ENCODE measurements around the gene CD96.
A peak's percentile ranks its signal among the peaks of the same experiment; 100 is the strongest.
"Not testable (repeated sequence)": the region's sequence is repeated elsewhere in the genome, so short reads cannot be mapped to it uniquely, and the experiment has no call there.

Gene CD96

GRCh38 chr3:111541911-111542483 is at the start of gene CD96:
TSS of gene CD96 (plus strand) at chr3:111542197. CDS start at chr3:111542249, 52 bp downstream.
- DNase-seq = no peak

DNA sequence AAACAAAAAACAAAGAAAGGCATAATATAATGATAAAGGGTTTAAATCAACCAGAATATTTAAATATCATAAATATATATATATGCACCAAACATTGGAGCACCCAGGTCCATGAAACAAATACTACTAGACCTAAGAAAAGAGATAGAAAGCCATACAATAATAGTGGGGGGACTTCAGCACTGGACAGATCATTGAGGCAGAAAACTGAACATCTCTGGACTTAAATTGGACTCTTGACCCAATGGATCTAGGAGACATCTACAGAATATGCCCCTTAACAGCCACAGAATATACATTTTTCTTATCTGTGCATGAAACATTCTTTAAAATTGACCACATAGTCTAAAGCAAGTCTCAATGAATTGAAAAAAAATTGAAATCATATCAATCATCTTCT is 48.7 kb upstream of the CD96 start:
- DNase-seq = no peak

DNA sequence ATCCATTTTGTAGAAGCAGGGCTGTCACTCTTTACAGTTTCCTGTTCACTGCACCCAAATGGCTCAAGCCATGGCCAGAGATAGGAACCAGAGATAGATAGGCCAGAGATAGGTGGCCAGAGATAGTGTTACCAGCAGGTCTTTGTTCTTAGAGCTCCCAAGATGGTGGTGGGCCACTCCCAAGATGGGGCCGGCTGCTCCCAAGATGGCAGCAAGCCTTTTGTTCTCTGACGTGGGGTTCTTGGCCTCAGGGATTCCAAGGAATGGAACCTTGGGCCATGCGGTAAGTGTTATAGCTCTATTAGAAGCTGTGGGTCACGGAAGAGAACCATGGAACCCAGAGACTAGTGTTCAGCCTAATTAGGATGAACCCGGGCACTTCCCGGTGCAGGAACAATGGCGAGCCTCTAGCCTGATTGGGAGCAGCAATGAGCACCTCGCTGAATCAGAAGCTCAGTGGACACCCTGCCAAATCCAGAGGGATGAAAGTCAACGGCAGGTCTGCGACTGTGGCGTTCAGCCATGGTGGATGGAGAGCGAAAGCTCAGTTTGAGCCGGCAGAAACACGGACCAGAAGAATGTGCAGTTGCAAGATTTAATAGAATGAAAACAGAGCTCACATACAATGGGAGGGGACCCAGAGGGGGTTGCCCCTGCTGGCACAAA is 45.0 kb upstream of the CD96 start:
- DNase-seq = no peak

DNA sequence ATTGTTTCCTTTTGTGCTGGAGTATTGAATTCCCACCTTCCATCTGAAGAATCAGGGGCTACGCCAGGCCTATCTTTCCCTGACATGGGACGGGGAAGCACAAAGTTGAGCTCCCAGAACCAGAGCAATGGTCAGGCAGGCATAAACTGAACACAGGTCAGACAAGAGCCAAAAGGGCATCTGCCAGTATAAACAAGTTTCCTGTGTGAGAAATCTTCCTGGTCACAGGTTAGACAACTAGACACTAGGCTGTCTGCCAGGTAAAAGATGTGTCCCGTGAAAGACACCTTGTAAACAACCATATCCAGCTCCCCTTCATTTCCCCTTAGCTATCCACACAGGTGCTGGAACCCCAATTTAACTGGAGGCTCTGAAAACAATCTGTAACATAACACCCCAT is 44.0 kb upstream of the CD96 start:
- DNase-seq = no peak

GRCh38 chr3:111506435-111506834 is 35.6 kb upstream of the CD96 start:
- DNase-seq = no peak

GRCh38 chr3:111509308-111509707 is 32.7 kb upstream of the CD96 start:
- DNase-seq = no peak

- no peak for DNase-seq
Observed at GRCh38 chr3:111517801-111518200, 24.2 kb upstream of the CD96 start.

- no peak for DNase-seq
Observed at GRCh38 chr3:111519178-111519855, 22.7 kb upstream of the CD96 start.

- no peak for DNase-seq
Observed at GRCh38 chr3:111521891-111522290, 20.1 kb upstream of the CD96 start.

GRCh38 chr3:111524486-111524885 is 17.5 kb upstream of the CD96 start:
- not testable (repeated sequence) for DNase-seq

DNA sequence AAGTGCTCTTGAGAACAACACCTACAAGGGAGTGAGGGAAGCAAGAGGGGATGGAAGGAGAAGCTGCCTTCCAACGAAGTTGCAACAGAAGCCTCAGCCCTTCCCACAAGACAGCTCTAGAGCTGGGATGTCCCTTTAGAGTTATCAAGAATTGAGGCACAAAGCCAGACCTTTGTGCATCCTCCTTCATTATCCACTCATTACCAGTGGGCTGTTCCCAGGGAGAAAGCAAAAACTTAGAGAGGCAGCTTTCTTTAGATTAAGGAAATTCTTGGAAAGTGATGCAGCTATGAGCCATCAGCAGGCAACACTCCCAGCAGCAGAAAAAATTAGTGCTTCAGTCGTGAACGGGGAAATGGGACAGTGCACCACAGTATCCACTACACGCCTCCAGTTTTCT is 10.6 kb upstream of the CD96 start:
- DNase-seq = no peak

DNA sequence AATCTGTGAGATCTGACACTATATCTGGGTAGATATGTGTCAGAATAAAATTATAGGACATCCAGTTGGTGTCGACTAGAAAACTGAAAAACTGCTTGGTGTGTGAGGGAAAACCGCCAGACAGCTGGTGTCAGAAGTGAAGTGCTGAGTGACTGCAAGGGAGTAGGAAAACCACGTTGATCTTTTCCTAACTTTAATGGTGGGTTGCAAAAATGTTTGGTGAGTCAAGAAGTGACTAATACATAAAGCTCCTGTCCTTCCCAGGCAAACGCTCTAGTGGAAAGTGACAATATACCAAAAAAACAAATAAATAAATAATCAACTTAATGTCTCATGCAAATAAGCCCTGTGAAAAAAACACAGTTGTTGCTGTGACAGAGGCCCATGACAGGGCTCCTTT is 7.3 kb upstream of the CD96 start:
- DNase-seq = no peak

GRCh38 chr3:111538111-111538510 is 3.9 kb upstream of the CD96 start:
- DNase-seq = no peak

GRCh38 chr3:111538681-111539083 is 3.3 kb upstream of the CD96 start:
- no peak for DNase-seq

DNA sequence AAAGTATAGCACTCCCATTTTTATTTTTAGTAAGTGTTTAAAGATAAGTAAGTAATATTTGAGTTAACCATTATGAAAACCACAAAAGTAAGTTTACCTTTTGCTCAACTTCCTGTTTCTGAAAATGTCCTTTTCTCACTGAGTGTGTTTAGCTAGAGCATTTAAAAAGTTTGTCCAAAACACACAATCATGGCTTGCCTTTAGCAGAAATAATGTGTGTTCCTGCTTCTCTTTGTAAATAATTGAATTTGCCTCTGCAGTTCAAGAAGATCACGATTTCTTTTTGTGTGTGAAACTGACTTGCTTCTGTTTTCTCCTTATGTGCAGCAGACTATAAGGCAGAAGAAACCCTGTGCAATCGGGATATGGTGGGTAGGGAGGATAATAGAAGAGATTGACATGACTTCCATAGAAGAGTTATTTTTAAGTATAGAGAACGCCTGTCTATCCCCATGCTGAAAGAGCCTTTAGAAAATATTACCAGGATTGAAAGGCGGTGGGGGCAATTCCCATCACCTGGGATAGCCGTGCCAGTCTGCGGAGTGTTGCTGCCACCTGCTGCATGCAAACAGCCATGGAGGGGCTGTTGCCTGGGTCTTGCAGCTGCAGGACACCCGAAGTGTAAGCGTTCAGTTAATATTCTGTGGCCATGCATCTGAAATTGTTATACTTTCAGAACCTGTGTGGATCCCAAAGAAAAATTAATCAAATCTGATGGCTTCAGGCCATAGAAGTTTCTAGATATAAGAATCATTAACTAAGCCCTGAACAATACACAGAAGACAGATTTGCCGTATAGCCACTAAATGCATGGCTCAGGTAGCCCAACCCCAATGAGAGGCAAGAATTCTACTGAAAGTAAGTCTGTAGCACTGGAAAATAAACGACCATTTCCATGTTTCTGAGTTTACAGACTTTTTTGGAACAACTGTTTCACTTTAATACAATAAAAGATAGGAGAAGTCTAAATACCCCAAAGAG is 2.4 kb upstream of the CD96 start:
- peak; percentile 47 for DNase-seq

- no peak for DNase-seq
Observed at GRCh38 chr3:111541391-111541790, 606 bp upstream of the CD96 start.

DNA sequence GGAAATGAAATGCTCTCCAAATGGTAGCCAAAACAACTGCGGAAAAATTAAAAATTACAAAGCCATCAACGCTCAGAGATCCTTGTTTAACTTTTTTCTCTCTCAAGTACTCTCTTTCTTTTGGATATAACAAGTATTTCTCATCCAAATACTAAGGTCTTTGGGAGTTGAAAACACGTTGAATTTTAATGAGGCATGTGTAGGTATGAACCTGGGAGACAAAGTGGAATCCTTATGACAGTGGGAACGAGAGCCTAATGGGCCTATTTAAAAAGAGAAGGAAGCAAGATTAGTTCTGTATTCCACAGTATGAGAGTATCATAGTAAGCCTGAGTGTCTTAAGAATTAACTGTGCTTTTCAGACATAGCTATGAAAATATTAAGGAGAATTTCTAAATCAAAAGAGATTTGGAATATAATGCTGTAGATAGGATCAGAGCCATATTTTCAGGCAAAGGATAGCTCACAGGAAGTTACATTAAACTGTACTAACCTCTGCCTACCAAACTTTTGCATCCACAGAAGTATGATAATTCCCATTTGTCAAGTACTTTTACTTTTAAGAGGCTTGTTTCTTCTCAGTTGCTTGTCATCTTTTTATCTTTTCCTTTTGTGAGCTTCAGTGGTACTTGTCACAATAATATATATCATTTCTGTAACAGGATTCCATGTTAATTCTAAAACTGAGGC is 759 bp downstream of the CD96 start:
- no peak for DNase-seq

DNA sequence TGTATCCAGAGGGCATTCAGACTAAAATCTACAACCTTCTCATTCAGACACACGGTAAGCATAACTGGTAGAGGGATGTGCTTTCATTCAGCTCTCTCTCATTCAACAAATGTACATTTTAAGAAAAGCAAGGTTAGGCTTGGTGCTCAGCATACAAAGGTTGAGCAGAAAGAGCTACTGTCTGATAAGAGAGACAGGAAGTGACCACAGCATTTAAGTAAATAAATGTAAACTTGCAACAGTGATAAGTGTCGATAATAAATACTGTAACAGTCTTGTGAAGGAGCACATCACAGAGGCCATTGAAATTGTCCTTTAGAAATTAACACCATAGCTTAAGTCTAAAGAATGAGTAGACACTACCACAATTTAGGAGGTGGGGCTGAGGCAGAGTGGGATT is 3.4 kb downstream of the CD96 start:
- no peak for DNase-seq

GRCh38 chr3:111547631-111548030 is 5.6 kb downstream of the CD96 start:
- no peak for DNase-seq

GRCh38 chr3:111548092-111548491 is 6.1 kb downstream of the CD96 start:
- DNase-seq = no peak

DNA sequence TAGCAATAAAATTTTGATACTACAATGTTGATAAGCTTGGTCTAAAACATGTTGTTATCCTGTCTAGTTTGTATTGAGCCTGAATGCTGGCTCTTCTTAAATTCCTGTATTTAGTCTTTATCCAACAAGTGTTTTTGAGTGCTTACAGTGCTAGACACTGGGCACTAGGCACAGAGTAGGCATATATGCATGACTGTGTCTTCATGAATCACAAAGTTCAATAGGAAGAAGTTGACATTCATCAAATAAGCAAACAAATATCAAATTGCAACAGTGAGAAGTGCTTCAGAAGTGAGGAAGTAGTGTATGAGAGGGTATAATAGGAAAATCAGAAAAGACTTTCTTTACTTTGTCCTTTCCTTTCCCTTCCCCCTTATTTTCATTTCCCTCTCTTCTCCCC is 6.8 kb downstream of the CD96 start:
- DNase-seq = no peak

DNA sequence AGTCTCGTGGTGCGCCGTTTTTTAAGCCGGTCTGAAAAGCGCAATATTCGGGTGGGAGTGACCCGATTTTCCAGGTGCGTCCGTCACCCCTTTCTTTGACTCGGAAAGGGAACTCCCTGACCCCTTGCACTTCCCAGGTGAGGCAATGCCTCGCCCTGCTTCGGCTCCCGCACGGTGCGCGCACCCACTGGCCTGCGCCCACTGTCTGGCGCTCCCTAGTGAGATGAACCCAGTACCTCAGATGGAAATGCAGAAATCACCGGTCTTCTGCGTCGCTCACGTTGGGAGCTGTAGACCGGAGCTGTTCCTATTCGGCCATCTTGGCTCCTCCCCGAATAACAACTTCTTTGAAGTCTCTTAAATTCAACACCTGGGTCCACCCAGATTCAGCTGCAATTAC is 19.9 kb downstream of the CD96 start:
- peak; percentile 4 for DNase-seq

GRCh38 chr3:111566844-111567243 is 24.8 kb downstream of the CD96 start:
- DNase-seq = no peak

Measured in NCI-H1694 (cell line).